AG08395 (cell line): Measurements from ENCODE around the gene SFRP5.

Source experiments
- DNase-seq: peaks from one replicate; pipeline ENCODE4 v3.0.0; 2012; ENCODE audit warnings: mixed read lengths, low spot score

Gene SFRP5

DNA sequence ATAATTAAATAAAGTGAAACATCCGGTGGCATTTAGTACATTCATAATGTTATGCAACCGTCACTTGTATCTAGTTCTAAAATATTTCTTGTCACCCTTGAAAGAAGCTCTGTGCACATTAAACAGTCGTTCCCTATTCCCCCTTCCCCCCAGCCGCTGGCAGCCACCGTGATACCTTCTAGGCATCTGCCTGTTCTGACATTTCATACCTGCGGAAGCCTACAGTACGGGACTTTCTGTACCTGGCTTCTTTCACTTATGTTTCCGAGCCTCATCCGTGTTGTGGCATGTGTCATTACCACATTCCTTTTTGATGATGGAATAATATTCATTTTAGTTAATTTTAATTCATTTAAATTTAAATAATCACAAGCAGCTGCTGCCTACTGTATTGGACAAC, 13.9 kb upstream of the SFRP5 start:
- no peak for DNase-seq

DNA sequence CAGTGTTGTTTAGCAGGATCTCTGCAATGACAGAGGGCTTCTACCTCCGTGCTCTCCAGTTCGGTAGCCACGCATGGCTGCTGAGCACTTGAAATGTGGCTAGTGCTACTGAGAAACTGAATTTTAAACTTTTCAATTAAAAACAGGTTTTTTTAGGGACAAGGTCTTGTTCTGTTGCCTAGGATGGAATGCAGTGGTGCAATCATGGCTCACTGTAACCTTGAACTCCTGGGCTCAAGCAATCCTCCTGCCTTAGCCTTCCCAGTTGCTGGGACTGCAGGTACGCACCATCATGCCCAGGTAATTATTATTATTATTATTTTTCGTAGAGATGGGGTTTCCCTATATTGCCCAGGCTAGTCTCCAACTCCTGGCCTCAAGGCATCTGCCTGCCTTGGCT, 13.4 kb upstream of the SFRP5 start:
- DNase-seq: no peak

DNA sequence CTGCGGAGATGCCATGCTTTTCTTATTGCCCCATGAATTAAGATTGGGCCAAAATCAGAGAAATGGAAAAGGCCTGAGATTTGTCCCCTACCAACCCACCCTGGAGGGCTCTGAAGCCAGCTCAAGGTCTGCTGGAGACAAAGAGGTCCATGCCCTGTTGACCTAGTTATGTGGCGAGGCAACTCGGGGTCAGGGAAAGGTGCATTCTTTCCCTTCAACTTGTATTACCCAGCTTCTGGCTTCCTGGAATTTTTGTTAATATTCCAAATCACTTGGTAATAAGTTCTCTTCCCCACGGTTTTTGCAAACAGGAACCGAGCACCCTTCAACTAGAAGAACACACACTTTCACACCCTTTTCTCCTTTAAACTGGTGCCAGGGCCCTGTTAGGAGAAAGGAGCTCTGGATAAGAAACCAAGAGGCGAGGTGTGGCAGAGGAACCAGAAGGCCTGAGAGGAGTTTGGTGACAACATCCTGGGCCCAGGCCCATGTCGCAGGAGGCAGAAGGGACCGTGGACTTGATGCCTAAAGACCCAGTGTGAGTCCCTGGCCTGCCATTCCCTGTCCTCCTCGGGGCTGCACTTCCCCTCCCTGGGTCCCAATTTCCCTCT, 12.5 kb upstream of the SFRP5 start:
- DNase-seq: no peak

DNA sequence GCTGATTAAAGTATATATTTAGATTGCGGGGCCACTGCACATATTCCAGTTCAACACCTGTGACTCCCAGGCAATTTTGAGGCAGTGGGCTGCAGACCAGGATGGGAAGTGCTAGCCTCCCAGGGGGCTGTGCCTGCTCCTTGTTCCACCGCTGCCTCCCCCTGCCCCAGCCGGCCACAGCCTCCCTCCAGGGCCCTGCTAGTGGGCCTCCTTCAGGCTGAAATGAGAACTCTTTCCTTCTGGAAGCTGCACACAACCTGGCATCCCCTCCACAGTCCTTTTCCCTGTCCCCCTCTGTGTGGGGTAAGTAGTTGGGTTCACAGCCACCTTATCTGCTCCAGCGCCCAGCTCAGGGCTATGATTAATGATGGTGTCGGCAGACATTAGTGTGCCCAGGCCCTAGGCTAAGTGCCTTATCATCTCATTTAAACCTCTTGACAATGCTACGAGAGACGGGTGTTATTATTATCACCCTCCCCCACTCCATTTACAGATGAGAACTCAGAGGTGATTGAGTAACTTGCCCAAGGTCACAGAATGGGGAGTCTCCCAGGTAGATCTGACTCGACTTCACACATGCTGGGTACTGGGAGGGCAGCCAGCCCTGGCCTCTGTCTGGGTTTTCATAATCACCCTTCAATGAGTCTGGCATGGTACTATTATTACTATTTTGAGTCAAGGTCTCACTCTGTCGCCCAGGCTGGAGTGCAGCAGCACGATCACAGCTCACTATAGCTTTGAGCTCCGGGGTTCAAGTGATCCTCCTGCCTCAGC, 10.8 kb upstream of the SFRP5 start:
- no peak for DNase-seq

DNA sequence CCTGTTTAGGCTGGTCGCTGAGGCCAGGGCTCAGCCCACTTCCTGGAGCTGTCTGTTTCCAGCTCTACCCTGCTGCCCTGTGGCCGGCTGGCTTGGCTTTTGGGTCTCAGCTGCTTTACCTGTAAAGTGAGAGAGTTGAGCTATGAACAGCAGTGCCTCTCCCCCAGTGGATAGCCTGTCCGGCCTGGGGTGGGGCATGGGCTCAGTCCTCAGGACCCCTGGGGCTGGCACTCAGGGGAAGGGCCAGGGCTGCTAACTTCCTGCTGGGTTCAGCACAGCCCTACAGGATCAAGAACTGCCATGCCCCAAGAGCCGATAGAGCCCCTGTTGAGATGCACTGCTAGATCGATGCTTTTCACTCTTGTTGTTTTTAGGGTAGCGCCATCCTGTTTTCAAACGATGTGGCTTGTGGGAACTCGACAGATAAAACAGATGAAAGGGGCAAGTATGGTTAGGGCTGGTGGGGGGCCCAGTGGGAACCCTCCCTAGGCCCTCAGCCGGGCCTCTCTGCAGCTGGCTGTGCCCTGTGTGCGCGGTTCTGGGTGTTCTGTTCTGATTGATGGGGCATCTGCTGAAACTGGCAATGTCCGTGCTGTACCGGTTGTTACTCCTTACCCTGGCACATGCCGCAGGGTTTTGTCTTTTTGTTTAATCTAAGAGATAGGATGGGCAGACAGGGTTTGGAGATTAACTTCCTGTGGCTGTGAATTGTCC, 10.0 kb upstream of the SFRP5 start:
- no peak for DNase-seq

DNA sequence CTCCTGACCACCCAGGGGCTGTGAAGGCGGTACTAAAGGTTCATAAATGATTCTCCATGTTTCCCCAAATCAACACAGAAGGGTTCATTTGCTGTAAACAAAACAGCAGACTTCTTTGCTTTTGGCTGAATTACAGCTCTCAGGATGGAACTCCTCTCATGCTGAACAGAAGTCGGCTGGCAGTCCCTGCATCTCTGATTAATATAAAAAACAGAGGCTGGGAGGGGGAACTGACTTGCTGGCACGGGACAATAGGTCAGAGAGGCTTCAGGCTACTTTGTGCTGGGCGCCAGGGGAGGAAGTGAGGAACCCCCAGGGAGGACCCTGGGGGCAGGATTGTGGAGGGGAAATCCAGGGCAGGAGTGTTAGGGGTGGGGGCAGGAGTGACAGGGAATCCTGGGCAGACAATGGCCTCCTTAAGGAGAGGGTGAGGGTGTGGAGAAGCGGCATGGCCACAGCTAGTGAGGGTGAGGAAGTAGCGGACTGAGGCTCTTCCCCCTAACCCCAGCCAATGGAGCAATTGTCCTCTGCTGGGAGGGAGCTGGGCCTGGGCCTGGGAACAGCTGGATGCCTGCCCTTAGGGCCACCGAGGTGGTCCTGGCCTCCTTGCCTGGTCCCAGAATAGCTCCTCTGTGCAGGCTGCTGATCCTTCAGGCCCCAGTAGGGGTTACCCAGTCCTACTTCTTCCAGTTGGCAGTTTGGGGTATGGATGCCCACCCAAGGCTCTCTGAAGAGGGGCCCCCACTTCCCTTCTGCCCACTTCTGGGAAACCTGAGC, 9.2 kb upstream of the SFRP5 start:
- DNase-seq: no peak

DNA sequence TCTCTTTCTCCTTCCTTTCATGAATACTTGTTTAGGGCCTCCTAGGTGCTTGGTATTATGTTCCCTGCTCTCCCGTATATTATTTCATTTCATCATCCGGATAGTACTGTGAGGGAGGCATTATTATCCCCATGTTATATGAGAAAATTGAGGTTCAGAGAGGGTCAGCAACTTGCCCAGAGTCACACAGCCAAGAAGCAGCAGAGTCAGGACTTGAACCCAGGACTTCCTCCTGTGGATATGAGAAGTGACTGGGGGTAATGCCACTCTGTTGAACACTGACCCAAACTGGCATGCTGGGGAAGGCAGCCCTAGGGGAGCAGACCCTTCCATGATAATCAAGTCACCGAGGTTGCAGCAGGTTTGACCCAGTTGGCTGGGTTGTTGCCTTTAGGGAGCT, 8.2 kb upstream of the SFRP5 start:
- DNase-seq: no peak

DNA sequence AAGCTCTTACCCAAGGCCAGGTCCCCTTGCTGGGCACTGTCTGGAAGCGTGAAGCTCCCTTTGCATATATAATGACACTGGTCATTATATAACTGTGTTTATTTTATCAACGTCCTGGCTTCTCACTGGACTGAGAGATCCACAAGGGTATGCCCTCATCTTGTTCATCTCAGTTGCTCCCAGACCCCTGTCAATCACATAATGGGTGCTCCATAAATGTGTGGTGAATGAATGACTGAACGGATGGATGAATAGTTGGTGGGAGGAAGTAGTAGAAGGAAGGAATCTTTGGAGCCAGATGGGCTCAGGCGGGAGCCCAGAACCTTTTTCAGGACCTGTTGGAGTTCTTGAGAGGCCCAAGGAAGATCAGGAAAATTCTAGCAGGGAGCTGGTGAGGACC, 7.7 kb upstream of the SFRP5 start:
- no peak for DNase-seq

DNA sequence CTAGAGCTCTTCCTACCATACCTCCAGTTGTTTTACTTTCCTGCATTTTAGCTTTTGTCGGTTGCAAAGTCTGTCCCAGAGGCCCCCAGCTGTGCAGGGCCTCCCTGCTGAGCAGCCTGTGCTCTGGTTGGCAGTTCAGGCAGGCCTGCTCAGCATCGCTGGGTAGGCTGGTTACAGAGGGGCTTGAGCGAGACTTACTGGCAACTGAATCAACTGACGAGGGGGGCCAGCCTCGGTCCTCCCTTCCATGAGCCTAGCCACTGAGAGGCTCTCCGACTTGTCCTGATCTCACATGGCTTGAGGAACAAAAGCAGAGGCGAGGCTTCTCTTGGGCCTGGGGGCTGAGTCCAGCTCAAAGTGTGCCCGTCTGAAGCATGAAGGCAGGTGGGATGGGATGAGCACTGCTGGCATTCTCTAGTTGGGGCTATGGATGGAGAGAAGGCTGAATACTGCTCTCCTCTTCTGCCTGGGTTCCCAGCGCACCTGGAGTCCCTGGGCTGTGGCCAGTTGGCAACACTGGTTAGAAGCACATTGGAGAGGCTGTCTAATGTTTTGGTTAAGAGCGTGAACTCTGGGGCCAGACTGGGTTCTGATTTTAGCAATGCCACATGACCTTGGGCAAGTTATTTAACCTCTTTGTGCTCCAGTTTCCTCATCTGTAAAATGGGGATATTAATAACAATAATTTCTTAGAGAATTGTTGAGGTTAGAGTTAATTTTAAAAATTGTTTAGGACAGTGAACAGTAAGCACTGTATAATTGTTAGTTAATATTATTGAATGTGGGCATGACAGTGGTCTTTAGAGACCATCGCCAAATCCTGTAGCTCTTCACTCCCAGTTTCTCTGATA, 6.9 kb upstream of the SFRP5 start:
- DNase-seq: no peak

DNA sequence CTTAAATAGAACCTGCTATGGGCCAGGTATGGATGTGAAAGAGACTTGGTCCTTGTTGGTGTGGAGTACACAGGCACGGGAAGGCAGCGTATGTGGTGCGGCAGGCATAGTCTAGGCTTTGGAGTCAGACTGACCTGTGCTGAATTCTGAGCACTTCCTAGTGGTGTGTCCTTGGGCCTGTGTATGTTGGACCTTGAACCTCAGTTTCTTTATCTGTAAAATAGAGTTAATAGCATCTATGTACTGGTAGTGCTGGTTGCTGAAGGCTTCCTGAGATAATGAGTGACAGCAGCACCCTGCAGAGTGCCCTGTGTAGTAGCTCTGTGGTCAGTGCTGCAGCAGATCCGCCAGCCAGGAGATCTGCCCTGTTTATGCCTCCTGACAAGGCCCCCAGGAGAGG, 5.3 kb upstream of the SFRP5 start:
- no peak for DNase-seq

DNA sequence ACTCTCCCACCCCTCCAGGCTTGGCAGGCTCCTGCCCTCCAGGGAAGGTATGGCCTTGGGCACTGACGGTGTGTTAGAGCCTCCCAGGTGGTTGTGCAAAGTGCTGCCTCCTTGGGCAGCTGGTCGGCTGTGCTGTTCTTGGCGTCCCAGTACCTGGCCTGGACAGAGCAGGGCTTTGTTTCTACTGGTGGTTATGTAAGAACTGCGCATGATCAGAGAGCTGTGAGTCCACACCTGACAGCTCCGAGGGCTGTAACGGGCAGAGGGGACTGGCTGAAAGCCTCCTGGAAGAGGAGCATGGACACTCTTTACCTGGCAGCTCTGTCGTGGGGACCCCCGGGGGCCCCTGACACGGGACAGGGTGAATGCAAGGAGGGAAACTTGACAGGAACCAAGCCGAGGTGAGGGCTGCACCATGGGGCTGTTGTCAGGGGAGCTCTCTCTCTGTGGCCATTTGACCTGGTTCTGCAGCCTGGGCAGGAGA, 3.1 kb upstream of the SFRP5 start:
- no peak for DNase-seq

DNA sequence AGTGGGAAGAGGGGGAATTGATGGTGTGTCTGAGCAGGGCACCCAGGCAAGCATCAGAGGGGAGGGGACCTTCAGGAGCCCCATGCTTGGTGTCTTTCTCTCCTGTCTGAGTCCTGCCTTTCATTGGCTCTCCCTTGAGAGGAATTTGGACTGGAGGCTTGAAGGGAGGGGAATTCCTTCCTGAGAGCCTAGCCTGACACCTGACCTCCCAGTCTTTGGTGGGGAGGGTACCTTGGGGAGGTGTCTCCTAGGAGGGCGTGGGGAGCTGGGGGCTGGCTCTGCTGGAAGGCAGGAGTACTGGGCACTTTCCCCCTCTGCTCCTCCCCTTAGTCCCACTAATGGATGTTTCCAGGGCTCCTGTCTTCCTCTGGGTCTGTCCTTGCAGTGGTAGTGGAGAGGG, 1.3 kb upstream of the SFRP5 start:
- no peak for DNase-seq

DNA sequence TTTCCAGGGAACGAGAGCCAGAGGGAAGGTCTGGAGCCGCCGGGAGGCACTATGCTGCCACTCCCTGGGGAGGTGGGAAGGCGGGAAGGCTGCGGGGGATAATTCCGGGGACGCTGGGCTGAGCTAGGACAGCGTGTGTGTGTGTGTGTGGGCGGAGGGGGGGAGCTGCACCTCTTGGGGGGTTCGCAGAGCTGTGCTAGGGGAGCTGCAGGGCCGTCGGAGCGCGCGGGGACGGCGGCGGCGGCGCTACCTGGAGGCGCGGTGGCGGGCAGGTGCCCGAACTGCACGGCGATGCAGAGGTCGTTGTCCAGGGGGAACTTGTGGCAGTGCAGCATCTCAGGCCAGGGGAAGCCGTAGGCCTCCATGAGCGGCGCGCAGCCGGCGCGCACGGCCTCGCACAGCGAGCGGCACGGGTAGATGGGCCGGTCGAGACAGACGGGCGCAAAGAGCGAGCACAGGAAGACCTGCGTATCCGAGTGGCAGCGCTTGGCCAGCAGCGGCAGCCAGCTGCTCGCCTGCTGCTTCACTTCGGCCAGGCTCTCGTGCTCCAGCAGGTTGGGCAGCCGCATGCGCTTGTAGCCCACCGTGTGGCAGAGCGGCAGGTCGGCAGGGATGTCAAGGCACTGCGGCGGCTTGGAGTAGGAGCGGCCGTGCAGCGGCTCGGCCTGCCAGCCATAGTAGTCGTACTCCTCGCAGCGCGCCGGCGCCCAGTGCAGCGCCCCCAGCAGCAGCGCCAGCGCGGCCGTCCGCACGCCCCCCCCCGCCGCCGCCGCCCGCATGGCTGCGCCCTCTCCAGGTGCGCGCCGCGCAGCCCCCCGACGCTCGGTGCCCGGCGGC, 526 bp downstream of the SFRP5 start:
- peak; percentile 26 for DNase-seq

DNA sequence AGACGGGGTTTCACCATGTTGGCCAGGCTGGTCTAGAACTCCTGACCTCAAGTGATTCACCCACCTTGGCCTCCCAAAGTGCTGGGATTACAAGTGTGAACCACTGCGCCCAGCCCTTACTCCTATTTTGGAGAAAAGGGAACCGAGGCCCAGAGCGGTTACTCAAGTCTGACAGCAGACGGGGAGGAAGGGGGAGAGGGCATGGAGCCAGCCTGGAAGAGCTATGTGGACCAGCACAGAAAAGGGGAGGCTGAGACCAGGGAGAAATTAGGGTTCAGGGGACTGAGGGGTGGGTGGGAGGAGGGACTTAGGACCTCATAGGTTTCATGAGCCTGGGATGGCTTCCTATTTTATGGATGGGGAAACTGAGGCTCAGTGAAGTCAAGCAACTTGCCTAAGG, 1.5 kb downstream of the SFRP5 start:
- no peak for DNase-seq

DNA sequence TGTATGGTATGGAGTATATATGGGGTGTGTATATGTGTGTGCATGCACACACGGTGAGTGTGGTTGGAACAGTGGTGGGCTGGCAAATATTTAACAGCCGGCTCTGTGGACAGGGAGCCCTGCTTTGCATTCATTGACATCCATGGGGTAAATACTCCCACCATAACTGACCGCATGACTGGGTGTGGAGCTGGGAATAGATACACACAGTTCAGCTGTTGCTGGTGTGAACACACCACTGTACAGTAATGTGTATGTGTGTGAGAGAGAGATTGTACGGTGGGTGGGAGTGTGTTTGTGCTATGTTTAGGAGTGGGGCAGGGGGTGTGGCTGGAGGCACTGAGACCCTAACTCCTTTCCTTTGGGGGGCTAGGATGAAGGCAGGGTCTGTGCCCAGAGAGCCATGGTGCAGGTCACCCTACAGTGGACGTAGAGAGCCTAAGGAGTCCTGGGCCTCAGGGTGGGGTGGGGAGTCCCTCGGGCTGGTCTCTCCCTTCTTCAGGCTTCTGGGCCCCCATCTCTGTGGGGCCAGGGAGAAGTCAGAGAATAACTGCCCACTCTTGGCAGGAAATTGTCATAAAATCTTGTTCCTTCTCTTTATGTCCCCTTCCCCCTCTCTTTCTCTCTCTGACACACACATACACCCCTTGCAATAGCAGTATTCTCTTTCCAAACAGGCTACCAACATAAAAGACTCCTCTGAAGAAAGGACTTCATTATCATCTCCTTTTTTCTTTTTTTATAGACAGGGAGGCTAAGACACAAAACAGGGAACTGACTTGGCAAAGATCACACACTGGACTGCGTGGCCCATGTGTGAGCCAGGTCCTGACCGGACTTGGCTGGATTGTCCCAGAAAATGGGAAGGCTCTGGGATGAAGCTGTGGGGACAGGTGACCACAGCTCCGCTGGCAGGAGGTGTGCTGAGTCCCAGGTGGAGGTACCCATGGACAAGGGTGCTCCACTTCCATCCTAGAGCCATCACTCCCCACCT, 3.2 kb downstream of the SFRP5 start:
- no peak for DNase-seq

DNA sequence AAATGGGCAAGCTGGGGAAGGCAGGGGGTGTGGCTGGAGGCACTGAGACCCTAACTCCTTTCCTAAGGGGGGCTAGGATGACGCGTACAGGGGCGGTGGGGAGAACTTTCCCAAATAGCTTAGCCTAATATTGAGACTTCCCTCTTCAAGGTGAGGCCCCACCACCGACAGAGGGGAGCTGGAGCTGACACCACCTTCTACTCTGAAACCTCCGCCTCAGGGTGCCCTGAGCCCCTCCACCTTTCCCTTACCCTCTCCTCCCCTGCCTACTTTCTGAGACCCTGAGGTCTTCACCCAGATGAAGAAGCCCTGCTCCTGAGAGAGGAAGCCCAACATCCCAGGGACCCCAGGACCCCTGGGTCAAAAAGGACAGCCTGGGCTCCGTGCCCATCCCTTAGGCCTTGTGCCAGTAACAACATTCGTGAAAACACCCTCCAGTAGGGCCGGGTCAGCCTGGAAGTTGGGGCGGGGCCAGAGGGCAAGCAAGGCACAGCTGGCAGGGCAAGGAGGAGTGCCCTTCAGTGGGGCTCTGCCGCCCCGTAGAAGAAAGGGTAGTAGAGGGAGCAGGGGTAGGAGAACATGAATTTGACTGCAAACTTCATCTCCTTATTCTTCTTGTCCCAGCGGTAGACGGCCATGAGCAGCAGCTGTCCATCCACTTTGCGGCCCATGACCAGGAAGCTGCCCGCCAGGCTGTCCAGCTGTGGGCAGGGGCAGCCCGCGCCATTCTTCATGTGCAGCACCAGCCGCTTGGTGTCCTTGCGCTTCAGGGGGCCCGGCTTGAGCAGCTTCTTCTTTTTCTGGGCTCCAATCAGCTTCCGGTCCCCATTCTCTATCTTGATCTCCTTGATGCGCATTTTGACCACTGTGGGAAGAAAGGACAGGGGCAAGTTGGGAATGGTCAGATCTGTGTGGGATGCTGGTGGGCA, 4.5 kb downstream of the SFRP5 start:
- no peak for DNase-seq

DNA sequence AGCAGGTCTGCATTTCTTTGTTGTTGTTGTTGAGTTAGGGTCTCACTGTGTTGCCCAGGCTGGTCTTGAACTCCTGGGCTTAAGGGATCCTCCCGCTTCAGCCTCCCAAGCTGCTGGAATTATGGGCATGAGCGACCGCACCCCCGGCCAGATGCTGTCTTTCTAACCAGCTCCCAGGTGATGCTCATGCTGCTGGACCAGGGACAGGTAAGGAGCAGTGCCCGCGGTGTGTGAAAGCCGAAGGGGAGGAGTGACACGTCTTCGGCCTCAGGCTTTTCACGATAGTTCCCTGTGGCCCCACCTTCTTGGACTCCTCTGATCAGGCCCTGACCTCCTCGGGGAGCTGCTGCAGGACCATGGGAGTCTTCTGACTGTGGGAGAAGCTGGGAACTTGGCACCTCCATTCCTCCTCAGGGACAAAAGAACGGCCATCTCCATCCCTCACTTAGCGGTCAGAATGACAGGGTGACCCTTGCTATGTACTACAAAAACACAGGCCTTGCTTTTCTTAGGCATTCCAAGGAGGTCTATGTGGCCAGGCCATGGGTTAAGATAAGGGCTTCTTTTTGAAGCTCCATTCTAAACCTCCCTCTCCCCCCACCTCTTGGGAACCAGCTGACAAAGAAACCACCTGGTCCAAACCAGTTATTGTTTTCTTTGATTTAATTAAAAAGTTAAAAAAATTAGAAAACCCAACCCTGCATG, 5.5 kb downstream of the SFRP5 start:
- no peak for DNase-seq

DNA sequence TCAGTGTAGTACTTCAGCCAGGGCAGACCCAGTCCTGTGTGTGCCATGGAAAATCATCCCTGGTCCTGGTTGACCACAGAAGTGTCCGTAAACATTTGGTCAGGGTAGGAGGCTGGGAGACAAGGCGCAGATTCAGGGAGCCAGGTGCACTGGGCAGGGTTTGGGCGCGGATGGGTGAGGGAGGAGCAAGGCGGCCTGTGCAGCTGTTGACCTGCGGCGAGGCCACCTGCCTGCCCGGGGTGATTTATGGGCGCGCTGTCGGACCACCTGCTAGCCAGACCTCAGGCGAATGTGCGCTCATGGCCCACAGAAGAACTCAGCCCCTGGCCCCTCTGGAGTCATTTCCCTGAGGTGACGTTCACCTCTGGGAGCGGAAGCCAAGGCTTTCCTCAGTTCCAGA, 6.6 kb downstream of the SFRP5 start:
- DNase-seq: no peak
